Activated T-cell treated with anti-CD3 and anti-CD28 coated beads, Interleukin-2, amount 50 U/mL, for 24 hours (primary cell): ENCODE data around the gene TNRC6A.

ENCODE experiments used
- DNase-seq: peaks from one replicate; pipeline ENCODE4 v3.0.0-alpha.2; 2020
- H3K27ac Mint-ChIP-seq: 2 replicates; pipeline ENCODE4 v1.8.0; 2020; ENCODE audit warnings: mild to moderate bottlenecking, mixed read lengths
- H3K27me3 Mint-ChIP-seq: 2 replicates; pipeline ENCODE4 v1.8.0; 2020; ENCODE audit warnings: mixed read lengths
- H3K36me3 Mint-ChIP-seq: 2 replicates; pipeline ENCODE4 v1.8.0; 2020; ENCODE audit warnings: low read depth, mixed read lengths
- H3K4me1 Mint-ChIP-seq: 2 replicates; pipeline ENCODE4 v1.8.0; 2020; ENCODE audit warnings: low read depth, mixed read lengths
- H3K4me3 Mint-ChIP-seq: 2 replicates; pipeline ENCODE4 v1.8.0; 2020; ENCODE audit warnings: mild to moderate bottlenecking, moderate library complexity, mixed read lengths
- H3K9me3 Mint-ChIP-seq: 2 replicates; pipeline ENCODE4 v1.8.0; 2020; ENCODE audit warnings: mixed read lengths

TNRC6A gene

GRCh38 chr16:24822974-24823373 lies 93.5 kb downstream of the TNRC6A start:
- H3K4me3 Mint-ChIP-seq = no peak overlapping the region
- no peaks in the 10 kb centered on the region for H3K9me3 Mint-ChIP-seq
- peak overlapping the region; percentile 7 for H3K27ac Mint-ChIP-seq
- H3K27me3 Mint-ChIP-seq = no peaks in the 10 kb centered on the region
- H3K36me3 Mint-ChIP-seq = peaks cover 97% of the 10 kb centered on the region
- H3K4me1 Mint-ChIP-seq = no peaks in the 10 kb centered on the region
- no peak for DNase-seq

DNA sequence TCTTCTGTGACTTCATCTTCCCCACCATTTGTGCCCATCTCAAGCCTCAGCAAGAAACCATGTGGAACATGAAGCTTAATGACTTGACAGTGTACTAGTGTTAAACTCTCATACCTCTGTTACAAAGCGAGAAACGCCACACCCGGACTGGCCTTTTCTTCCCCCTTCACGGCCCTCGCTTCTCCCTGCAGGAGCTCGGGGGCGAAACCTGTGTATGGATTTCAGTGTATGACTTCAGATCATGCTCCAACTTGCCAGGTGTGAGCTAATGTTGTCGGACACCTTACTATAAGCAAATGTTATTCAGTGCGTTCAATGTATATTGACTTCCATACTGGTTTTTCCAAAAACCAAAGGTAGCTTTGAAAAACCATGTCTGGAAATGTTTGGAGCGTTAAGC lies 96.2 kb downstream of the TNRC6A start:
- no peaks in the 10 kb centered on the region for H3K9me3 Mint-ChIP-seq
- no peaks in the 10 kb centered on the region for H3K4me1 Mint-ChIP-seq
- no peaks in the 10 kb centered on the region for H3K27me3 Mint-ChIP-seq
- peaks cover 85% of the 10 kb centered on the region for H3K36me3 Mint-ChIP-seq
- no peak for DNase-seq
- no peak overlapping the region for H3K4me3 Mint-ChIP-seq
- peak overlapping the region; percentile 14 for H3K27ac Mint-ChIP-seq

- Mint-ChIP-seq H3K36me3 (peaks cover 80% of the 10 kb centered on the region), H3K27ac (no peak overlapping the region), H3K4me3 (no peak overlapping the region), H3K9me3 (no peaks in the 10 kb centered on the region), H3K27me3 (no peaks in the 10 kb centered on the region), H3K4me1 (no peaks in the 10 kb centered on the region)
- no peak for DNase-seq
These were observed 96.7 kb downstream of the TNRC6A start for GRCh38 chr16:24826096-24826690.

GRCh38 chr16:24826817-24827566 lies 97.5 kb downstream of the TNRC6A start:
- no peak for DNase-seq
- Mint-ChIP-seq H3K27ac (peak overlapping the region; percentile 14), H3K9me3 (no peaks in the 10 kb centered on the region), H3K4me3 (no peak overlapping the region), H3K4me1 (no peaks in the 10 kb centered on the region), H3K36me3 (peaks cover 72% of the 10 kb centered on the region), H3K27me3 (no peaks in the 10 kb centered on the region)

- Mint-ChIP-seq H3K27ac (no peak overlapping the region), H3K27me3 (no peaks in the 10 kb centered on the region), H3K36me3 (peaks cover 53% of the 10 kb centered on the region), H3K4me1 (no peaks in the 10 kb centered on the region), H3K4me3 (no peak overlapping the region), H3K9me3 (no peaks in the 10 kb centered on the region)
- no peak for DNase-seq
These were observed 99.7 kb downstream of the TNRC6A start for GRCh38 chr16:24829153-24829552.

DNA sequence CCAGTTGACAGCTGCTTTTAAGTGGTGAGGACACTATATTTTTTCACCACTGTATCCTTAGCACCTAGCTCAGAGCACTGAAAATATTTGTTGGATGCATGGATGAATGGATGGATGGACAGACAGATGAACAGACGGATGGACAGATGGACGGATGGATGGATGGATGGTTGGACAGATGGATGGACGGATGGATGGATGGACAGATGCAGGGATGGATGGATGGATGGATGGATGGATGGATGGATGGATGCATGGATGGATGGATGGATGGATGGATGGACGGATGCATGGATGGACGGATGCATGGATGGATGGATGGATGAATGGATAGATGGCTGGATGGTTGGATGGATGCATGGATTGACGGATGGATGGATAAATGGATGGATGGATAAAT lies 103.9 kb downstream of the TNRC6A start:
- Mint-ChIP-seq H3K4me1 (no peaks in the 10 kb centered on the region), H3K27ac (no peak overlapping the region), H3K4me3 (no peak overlapping the region), H3K27me3 (no peaks in the 10 kb centered on the region), H3K36me3 (peaks cover 20% of the 10 kb centered on the region), H3K9me3 (no peaks in the 10 kb centered on the region)
- no peak for DNase-seq

DNA sequence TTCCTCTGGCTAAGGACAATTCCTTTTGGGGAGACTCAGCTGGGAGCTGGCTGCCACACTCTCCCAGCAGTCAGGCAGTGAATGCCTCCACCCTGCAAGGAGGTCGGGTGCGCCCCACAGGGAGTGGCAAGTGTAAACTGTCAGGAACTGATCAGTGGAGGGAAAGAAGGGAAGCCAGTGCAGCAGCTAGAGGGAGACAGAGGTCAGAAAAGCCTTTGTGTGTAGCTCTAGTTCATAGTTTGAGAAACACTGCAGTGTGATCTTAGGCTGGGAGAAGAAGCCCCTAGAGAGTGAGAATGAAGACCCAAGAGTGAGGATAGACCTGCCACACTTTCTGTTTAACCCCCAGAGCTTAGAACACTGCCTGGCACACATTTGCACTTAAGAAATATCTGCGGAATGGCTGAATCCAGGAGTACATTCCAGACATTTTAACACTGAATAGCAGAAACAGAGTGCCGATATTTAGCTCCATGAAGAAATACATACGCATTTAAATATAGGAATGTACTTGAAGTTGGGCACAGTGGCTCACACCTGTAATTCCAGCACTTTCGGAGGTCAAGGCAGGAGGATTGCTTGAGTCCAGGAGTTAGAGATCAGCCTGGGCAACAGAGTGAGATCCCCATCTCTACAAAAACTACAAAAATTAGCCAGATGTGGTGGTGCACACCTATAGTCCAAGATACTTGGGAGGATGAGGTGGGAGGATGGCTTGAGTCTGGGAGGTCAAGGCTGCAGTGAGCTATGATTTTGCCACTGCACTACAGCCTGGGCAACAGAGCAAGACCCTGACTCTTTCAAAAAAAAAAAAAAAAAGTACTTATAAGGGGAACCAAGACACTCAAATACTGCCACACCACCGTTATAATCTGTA lies 105.2 kb downstream of the TNRC6A start:
- H3K27ac Mint-ChIP-seq = no peak overlapping the region
- H3K36me3 Mint-ChIP-seq = peaks cover 11% of the 10 kb centered on the region
- H3K9me3 Mint-ChIP-seq = no peaks in the 10 kb centered on the region
- no peak overlapping the region for H3K4me3 Mint-ChIP-seq
- H3K27me3 Mint-ChIP-seq = no peaks in the 10 kb centered on the region
- H3K4me1 Mint-ChIP-seq = peaks cover 1% of the 10 kb centered on the region
- DNase-seq = no peak

- no peak for DNase-seq
- no peaks in the 10 kb centered on the region for H3K27me3 Mint-ChIP-seq
- H3K27ac Mint-ChIP-seq = no peak overlapping the region
- peaks cover 9% of the 10 kb centered on the region for H3K36me3 Mint-ChIP-seq
- peaks cover 1% of the 10 kb centered on the region for H3K4me1 Mint-ChIP-seq
- H3K9me3 Mint-ChIP-seq = no peaks in the 10 kb centered on the region
- H3K4me3 Mint-ChIP-seq = no peak overlapping the region
These were observed 107.4 kb downstream of the TNRC6A start for GRCh38 chr16:24836836-24837235.

- no peak for DNase-seq
- peaks cover 1% of the 10 kb centered on the region for H3K4me1 Mint-ChIP-seq
- H3K36me3 Mint-ChIP-seq = peaks cover 7% of the 10 kb centered on the region
- H3K4me3 Mint-ChIP-seq = no peak overlapping the region
- no peaks in the 10 kb centered on the region for H3K27me3 Mint-ChIP-seq
- no peak overlapping the region for H3K27ac Mint-ChIP-seq
- H3K9me3 Mint-ChIP-seq = no peaks in the 10 kb centered on the region
These were observed 108.5 kb downstream of the TNRC6A start for GRCh38 chr16:24837969-24838368.

GRCh38 chr16:24838554-24839266 lies 109.3 kb downstream of the TNRC6A start:
- Mint-ChIP-seq H3K36me3 (peaks cover 7% of the 10 kb centered on the region), H3K4me3 (no peak overlapping the region), H3K27ac (no peak overlapping the region), H3K27me3 (no peaks in the 10 kb centered on the region), H3K9me3 (no peaks in the 10 kb centered on the region), H3K4me1 (peaks cover 1% of the 10 kb centered on the region)
- DNase-seq = no peak

DNA sequence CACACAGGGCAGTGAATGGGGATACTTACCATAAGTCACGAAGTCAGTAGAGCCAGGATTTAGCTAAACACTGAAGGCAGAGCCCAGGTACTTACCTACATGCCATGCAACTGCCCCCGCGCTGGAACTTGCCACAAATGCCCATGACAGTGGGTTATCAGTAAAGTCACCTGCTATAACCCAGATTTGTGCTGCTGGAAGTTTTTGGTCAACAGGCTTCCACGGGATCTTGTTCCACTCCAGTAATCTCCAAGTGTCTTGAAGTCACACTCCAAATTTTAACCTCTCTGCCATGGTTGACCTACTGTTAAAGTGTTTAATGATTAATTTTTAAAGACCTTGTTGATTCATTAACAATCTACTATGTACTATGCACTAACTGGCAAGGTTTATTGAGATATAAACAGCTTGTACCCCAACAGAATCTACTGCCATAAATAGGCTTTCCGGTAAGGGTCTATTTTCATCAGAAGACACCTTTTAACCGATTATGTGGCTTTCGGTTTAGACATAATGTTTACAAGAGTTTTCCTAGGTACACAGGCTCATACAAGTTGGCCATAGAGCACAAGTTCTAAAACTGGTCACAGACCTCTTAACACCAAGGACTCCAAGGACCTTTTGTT lies 110.0 kb downstream of the TNRC6A start:
- no peak for DNase-seq
- H3K27ac Mint-ChIP-seq = no peak overlapping the region
- H3K27me3 Mint-ChIP-seq = no peaks in the 10 kb centered on the region
- H3K36me3 Mint-ChIP-seq = peaks cover 7% of the 10 kb centered on the region
- peaks cover 2% of the 10 kb centered on the region for H3K4me1 Mint-ChIP-seq
- no peaks in the 10 kb centered on the region for H3K9me3 Mint-ChIP-seq
- H3K4me3 Mint-ChIP-seq = no peak overlapping the region

DNA sequence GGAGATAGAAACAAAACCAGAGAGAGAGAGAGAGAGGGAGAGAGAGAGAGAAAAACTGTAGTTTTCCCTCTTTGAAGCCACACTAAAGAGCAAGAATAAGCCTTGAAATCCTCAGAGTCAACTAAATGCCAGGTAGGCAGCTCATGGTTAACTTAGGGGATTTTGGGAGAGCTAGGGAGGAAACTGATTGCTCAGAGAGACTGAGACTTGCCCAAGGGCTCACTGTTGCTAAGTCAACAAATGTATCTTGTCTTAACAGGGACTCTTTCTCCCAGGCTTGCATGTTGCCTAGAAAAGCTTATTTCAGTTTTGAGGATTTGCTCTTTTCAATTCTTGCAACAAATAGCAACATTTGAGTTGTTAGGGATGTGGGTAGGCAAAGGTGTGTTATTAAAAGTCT lies 111.8 kb downstream of the TNRC6A start:
- Mint-ChIP-seq H3K27me3 (no peaks in the 10 kb centered on the region), H3K27ac (no peak overlapping the region), H3K4me1 (peaks cover 3% of the 10 kb centered on the region), H3K9me3 (no peaks in the 10 kb centered on the region), H3K4me3 (no peak overlapping the region), H3K36me3 (no peaks in the 10 kb centered on the region)
- DNase-seq = no peak

- Mint-ChIP-seq H3K4me1 (peaks cover 2% of the 10 kb centered on the region), H3K4me3 (no peak overlapping the region), H3K36me3 (no peaks in the 10 kb centered on the region), H3K27me3 (no peaks in the 10 kb centered on the region), H3K9me3 (no peaks in the 10 kb centered on the region), H3K27ac (peak overlapping the region; percentile 7)
- DNase-seq = no peak
These were observed 114.9 kb downstream of the TNRC6A start for GRCh38 chr16:24844101-24845030.
